Effector memory CD8-positive, alpha-beta T cell (primary cell): ENCODE data around the gene PCDHA10.
"Not testable (repeated sequence)": the region's sequence is repeated elsewhere in the genome, so short reads cannot be mapped to it uniquely, and the experiment has no call there.

Experiments
- ATAC-seq: fragments of 150-1000 bp; cut with Tn5 transposase; replicated peaks from 2 replicates; pipeline ENCODE4 v1.10.0; 2021; ENCODE audit warnings: mild to moderate bottlenecking, moderate library complexity
- DNase-seq, 3 experiments: peaks; one replicate each; pipeline ENCODE4 v3.0.0; 2021
- H3K27ac Mint-ChIP-seq, 2 donors: one replicate each; pipeline ENCODE4 v1.8.0; 2022; ENCODE audit warnings: mild to moderate bottlenecking in 2 of 2, mixed read lengths in 2 of 2, moderate library complexity in 2 of 2
- H3K27me3 Mint-ChIP-seq, 2 donors: one replicate each; pipeline ENCODE4 v1.8.0; 2022; ENCODE audit warnings: mixed read lengths in 2 of 2
- H3K36me3 Mint-ChIP-seq: one replicate; pipeline ENCODE4 v1.8.0; 2022; ENCODE audit warnings: mild to moderate bottlenecking, moderate library complexity, mixed read lengths; ENCODE audit not compliant: insufficient read depth
- H3K4me1 Mint-ChIP-seq, 2 donors: one replicate each; pipeline ENCODE4 v1.8.0; 2022; ENCODE audit warnings: low read depth in 2 of 2, mixed read lengths in 2 of 2
- H3K4me3 Mint-ChIP-seq, 2 donors: one replicate each; pipeline ENCODE4 v1.8.0; 2022; ENCODE audit warnings: mild to moderate bottlenecking in 2 of 2, mixed read lengths in 2 of 2, moderate library complexity in 2 of 2
- H3K9me3 Mint-ChIP-seq, 2 donors: one replicate each; pipeline ENCODE4 v1.8.0; 2022; ENCODE audit warnings: mixed read lengths in 2 of 2

PCDHA10 gene

DNA sequence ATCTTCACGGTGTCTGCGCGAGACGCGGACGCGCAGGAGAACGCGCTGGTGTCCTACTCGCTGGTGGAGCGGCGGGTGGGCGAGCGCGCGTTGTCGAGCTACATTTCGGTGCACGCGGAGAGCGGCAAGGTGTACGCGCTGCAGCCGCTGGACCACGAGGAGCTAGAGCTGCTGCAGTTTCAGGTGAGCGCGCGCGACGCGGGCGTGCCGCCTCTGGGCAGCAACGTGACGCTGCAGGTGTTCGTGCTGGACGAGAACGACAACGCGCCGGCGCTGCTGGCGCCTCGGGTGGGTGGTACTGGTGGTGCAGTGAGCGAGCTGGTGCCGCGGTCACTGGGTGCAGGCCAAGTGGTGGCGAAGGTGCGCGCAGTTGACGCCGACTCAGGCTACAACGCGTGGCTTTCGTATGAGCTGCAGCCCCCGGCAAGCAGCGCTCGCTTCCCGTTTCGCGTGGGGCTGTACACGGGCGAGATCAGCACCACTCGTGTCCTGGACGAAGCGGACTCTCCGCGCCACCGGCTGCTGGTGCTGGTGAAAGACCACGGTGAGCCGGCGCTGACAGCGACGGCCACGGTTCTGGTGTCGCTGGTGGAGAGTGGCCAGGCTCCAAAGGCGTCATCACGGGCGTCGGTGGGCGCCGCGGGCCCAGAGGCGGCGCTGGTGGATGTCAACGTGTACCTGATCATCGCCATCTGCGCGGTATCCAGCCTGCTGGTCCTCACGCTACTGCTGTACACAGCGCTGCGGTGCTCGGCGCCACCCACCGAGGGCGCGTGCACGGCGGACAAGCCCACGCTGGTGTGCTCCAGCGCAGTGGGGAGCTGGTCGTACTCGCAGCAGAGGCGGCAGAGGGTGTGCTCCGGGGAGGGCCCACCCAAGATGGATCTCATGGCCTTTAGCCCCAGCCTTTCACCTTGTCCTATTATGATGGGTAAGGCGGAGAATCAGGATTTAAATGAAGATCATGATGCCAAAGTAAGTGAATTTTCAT is 25.9 kb upstream of the PCDHA10 start:
- H3K27me3 Mint-ChIP-seq = peaks cover 24 to 43% of the 10 kb centered on the region in 2 donors
- not testable (repeated sequence) for H3K27ac Mint-ChIP-seq, ATAC-seq, H3K9me3 Mint-ChIP-seq, DNase-seq, H3K36me3 Mint-ChIP-seq, H3K4me3 Mint-ChIP-seq, H3K4me1 Mint-ChIP-seq

DNA sequence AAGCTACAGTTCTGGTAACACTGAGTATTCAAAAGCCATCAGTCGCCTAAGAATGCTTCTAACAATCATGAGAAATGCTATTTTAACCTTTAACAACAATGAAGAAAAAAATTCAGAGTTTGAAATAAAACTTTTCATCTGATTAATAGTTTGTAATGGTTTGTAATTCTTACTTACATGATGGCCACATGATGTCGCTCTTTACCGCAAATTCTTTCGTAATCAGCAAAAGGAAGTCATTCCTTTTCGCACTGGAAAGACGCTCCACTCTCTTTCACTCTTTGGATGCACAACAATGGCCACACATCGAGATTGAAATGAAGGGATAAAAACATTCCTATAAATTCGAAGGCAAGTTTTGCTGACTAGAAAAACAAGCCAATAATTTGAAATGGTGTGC is 21.7 kb upstream of the PCDHA10 start, which contains the start of gene PCDHA7:
Gene PCDHA7, plus strand, starts transcription at position 277 of the 400 bp plus-strand sequence. Its CDS starts 115 bp downstream, at position 392.
- no peak for DNase-seq
- Mint-ChIP-seq H3K36me3 (no peaks in the 10 kb centered on the region), H3K27me3 (peaks cover 15 to 24% of the 10 kb centered on the region in 2 donors), H3K27ac (no peak within 1 kb of the TSS), H3K9me3 (no peaks in the 10 kb centered on the region), H3K4me3 (no peak within 1 kb of the TSS), H3K4me1 (no peaks in the 10 kb centered on the region)
- no peak for ATAC-seq

DNA sequence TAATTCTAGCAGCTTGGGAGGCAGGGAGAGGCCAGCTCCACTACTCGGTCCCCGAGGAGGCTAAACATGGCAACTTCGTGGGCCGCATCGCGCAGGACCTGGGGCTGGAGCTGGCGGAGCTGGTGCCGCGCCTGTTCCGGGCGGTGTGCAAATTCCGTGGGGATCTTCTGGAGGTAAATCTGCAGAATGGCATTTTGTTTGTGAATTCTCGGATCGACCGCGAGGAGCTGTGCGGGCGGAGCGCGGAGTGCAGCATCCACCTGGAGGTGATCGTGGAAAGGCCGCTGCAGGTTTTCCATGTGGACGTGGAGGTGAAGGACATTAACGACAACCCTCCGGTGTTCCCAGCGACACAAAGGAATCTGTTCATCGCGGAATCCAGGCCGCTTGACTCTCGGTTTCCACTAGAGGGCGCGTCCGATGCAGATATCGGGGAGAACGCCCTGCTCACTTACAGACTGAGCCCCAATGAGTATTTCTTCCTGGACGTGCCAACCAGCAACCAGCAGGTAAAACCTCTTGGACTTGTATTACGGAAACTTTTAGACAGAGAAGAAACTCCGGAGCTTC is 21.2 kb upstream of the PCDHA10 start:
- H3K27me3 Mint-ChIP-seq = peaks cover 16 to 28% of the 10 kb centered on the region in 2 donors
- not testable (repeated sequence) for H3K4me1 Mint-ChIP-seq

GRCh38 chr5:140835622-140836510 is 19.8 kb upstream of the PCDHA10 start:
- H3K4me1 Mint-ChIP-seq = no peaks in the 10 kb centered on the region
- peaks cover 24 to 30% of the 10 kb centered on the region in 2 donors for H3K27me3 Mint-ChIP-seq
- H3K4me3 Mint-ChIP-seq = no peak overlapping the region
- no peak for ATAC-seq
- no peak overlapping the region for H3K27ac Mint-ChIP-seq
- no peaks in the 10 kb centered on the region for H3K9me3 Mint-ChIP-seq
- no peaks in the 10 kb centered on the region for H3K36me3 Mint-ChIP-seq
- DNase-seq = no peak

More for the DNA sequence above, 21.2 kb upstream of the PCDHA10 start:
- H3K4me3 Mint-ChIP-seq, H3K9me3 Mint-ChIP-seq, ATAC-seq, H3K36me3 Mint-ChIP-seq, DNase-seq, H3K27ac Mint-ChIP-seq: not testable (repeated sequence)

GRCh38 chr5:140840978-140841962 is 14.4 kb upstream of the PCDHA10 start, which contains the start of gene PCDHA8:
TSS of gene PCDHA8 (plus strand) at chr5:140841187. CDS start at chr5:140841322, 135 bp downstream.
- H3K36me3 Mint-ChIP-seq = no peaks in the 10 kb centered on the region
- no peak for DNase-seq
- peaks cover 14 to 15% of the 10 kb centered on the region in 2 donors for H3K27me3 Mint-ChIP-seq

DNA sequence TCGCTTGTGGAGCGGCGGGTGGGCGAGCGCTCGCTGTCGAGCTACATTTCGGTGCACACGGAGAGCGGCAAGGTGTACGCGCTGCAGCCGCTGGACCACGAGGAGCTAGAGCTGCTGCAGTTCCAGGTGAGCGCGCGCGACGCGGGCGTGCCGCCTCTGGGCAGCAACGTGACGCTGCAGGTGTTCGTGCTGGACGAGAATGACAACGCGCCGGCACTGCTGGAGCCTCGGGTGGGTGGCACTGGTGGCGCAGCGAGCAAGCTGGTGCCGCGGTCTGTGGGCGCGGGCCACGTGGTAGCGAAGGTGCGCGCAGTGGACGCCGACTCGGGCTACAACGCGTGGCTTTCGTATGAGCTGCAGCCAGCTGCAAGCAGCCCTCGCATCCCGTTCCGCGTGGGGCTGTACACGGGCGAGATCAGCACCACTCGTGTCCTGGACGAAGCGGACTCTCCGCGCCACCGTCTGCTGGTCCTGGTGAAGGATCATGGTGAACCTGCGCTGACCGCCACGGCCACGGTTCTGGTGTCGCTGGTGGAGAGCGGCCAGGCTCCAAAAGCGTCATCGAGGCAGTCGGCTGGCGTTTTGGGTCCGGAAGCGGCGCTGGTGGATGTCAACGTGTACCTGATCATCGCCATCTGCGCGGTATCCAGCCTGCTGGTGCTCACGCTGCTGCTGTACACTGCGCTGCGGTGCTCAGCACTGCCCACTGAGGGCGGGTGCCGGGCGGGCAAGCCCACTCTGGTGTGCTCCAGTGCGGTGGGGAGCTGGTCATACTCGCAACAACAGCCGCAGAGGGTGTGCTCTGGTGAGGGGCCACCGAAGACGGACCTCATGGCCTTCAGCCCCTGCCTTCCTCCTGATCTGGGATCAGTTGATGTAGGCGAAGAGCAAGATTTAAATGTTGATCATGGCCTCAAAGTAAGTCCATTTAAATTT is 12.6 kb upstream of the PCDHA10 start:
- no peak overlapping the region for H3K4me3 Mint-ChIP-seq
- ATAC-seq (no peak), DNase-seq (no peak)
- H3K27me3 Mint-ChIP-seq = peaks cover 23 to 32% of the 10 kb centered on the region in 2 donors
- no peaks in the 10 kb centered on the region for H3K36me3 Mint-ChIP-seq
- H3K27ac Mint-ChIP-seq = no peak overlapping the region
- no peaks in the 10 kb centered on the region for H3K4me1 Mint-ChIP-seq
- no peaks in the 10 kb centered on the region for H3K9me3 Mint-ChIP-seq

More at GRCh38 chr5:140840978-140841962, 14.4 kb upstream of the PCDHA10 start, which contains the start of gene PCDHA8:
- no peaks in the 10 kb centered on the region for H3K9me3 Mint-ChIP-seq
- H3K27ac Mint-ChIP-seq = no peak within 1 kb of the TSS
- H3K4me1 Mint-ChIP-seq = no peaks in the 10 kb centered on the region
- no peak for ATAC-seq
- H3K4me3 Mint-ChIP-seq = no peak within 1 kb of the TSS

GRCh38 chr5:140848139-140849102 is 7.3 kb upstream of the PCDHA10 start, which contains the start of gene PCDHA9:
TSS of gene PCDHA9 (plus strand) at chr5:140848382. CDS start at chr5:140848496, 114 bp downstream.
- peaks cover 14 to 37% of the 10 kb centered on the region in 2 donors for H3K27me3 Mint-ChIP-seq
- not testable (repeated sequence) for DNase-seq, H3K36me3 Mint-ChIP-seq, H3K9me3 Mint-ChIP-seq, H3K27ac Mint-ChIP-seq, H3K4me3 Mint-ChIP-seq, H3K4me1 Mint-ChIP-seq, ATAC-seq

- H3K36me3 Mint-ChIP-seq, H3K27ac Mint-ChIP-seq, H3K4me3 Mint-ChIP-seq, H3K9me3 Mint-ChIP-seq, ATAC-seq, DNase-seq, H3K4me1 Mint-ChIP-seq: not testable (repeated sequence)
- H3K27me3 Mint-ChIP-seq = peaks cover 14 to 39% of the 10 kb centered on the region in 2 donors
Observed at GRCh38 chr5:140849831-140850634, 5.7 kb upstream of the PCDHA10 start.

DNA sequence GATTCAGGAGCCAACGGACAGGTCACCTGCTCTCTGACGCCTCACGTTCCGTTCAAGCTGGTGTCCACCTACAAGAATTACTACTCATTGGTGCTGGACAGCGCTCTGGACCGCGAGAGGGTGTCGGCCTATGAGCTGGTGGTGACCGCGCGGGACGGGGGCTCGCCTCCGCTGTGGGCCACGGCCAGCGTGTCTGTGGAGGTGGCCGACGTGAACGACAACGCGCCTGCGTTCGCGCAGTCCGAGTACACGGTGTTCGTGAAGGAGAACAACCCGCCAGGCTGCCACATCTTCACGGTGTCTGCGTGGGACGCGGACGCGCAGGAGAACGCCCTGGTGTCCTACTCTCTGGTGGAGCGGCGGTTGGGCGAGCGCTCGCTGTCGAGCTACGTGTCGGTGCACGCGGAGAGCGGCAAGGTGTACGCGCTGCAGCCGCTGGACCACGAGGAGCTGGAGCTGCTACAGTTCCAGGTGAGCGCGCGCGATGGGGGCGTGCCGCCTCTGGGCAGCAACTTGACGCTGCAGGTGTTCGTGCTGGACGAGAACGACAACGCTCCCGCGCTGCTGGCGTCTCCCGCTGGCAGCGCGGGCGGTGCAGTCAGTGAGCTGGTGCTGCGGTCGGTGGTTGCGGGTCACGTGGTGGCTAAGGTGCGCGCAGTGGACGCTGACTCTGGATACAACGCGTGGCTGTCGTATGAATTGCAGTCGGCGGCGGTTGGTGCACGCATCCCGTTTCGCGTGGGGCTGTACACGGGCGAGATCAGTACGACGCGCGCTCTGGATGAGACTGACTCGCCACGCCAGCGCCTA is 1.7 kb downstream of the PCDHA10 start:
- DNase-seq (no peak), ATAC-seq (no peak)
- H3K9me3 Mint-ChIP-seq = peaks cover 6 to 7% of the 10 kb centered on the region in 2 donors
- no peak overlapping the region for H3K27ac Mint-ChIP-seq
- no peaks in the 10 kb centered on the region for H3K4me1 Mint-ChIP-seq
- H3K36me3 Mint-ChIP-seq = no peaks in the 10 kb centered on the region
- H3K4me3 Mint-ChIP-seq = no peak overlapping the region
- peaks cover 5 to 19% of the 10 kb centered on the region in 2 donors for H3K27me3 Mint-ChIP-seq
